Prostate gland (tissue), 2 donors: ENCODE measurements around the gene PTRH1.

Source experiments
- CTCF ChIP-seq, 4 experiments: fragments of 200-600 bp in 2 of 4; fragments of 450-650 bp in 2 of 4; sonication (generic) in 2 of 4; IDR thresholded peaks; 1 replicate in 3 of 4; 2 replicates in 1 of 4; pipeline ENCODE4 v1.5.1; 2016 to 2019; ENCODE audit warnings: antibody characterized with exemption in 4 of 4, mild to moderate bottlenecking in 2 of 4, moderate library complexity in 2 of 4
- POLR2A ChIP-seq: fragments of 450-650 bp; IDR thresholded peaks from one replicate; pipeline ENCODE4 v1.6.1; 2016; ENCODE audit warnings: antibody characterized with exemption, mild to moderate bottlenecking
- POLR2AphosphoS5 ChIP-seq: sonication (generic); formaldehyde crosslinking; IDR thresholded peaks from one replicate; pipeline ENCODE4 v1.6.1; 2017; ENCODE audit warnings: antibody characterized with exemption

GRCh38 chr9:127711831-127712274 is 3.6 kb downstream of the PTRH1 start:
- TF ChIP-seq CTCF (IDR thresholded peaks at IDR 0.05) = no peak
- no peak for TF ChIP-seq POLR2A
- no peak for TF ChIP-seq POLR2AphosphoS5
